ENCODE measurements around the gene TIGD2. TPM values are rescaled to one million over a fixed set of nuclear protein-coding genes. Genes with fewer than 3 reads are reported as not detected.

Gene TIGD2
- total and polyA plus RNA-seq, 2 of the 13 experiments (the other 11 are each of a cell fraction or from before 2014, with no cell fraction given) = 3.1 to 15.5 TPM

- TF ChIP-seq E2F2 (CRISPR knock-in tag; IDR thresholded peaks at IDR 0.05; ENCODE audit: borderline replicate concordance) (no peak), XBP1 (CRISPR knock-in tag; IDR thresholded peaks at IDR 0.05) (no peak), ZNF496 (CRISPR knock-in tag; IDR thresholded peaks at IDR 0.05; ENCODE audit: insufficient replicate concordance) (no peak), JUN (CRISPR knock-in tag; IDR thresholded peaks at IDR 0.05) (no peak), ZNF20 (CRISPR knock-in tag; IDR thresholded peaks at IDR 0.05) (peak; percentile 73; the same call in 1 of the 2 replicates), SNAPC5 (CRISPR knock-in tag; IDR thresholded peaks at IDR 0.05; ENCODE audit: borderline replicate concordance) (no peak), NCOA2 (CRISPR knock-in tag; IDR thresholded peaks at IDR 0.05) (peak; percentile 86), RAD21 (CRISPR knock-in tag; IDR thresholded peaks at IDR 0.05) (no peak), ZSCAN22 (CRISPR knock-in tag; IDR thresholded peaks at IDR 0.05) (peak; percentile 93), SATB2 (CRISPR knock-in tag; IDR thresholded peaks at IDR 0.05) (no peak), ZNF280D (CRISPR knock-in tag; IDR thresholded peaks at IDR 0.05) (no peak; the same call in 1 of the 2 replicates), NFYC (CRISPR knock-in tag; IDR thresholded peaks at IDR 0.05) (no peak), ZNF17 (CRISPR knock-in tag; IDR thresholded peaks at IDR 0.05) (no peak), ZNF766 (CRISPR knock-in tag; IDR thresholded peaks at IDR 0.05; ENCODE audit: borderline replicate concordance) (peak; percentile 76; the same call in 1 of the 2 replicates), TBX3 (IDR thresholded peaks at IDR 0.05; ENCODE audit: borderline replicate concordance) (peak; percentile 31; the same call in 1 of the 2 replicates), NFE2 (CRISPR knock-in tag; IDR thresholded peaks at IDR 0.05) (no peak), ZNF224 (CRISPR knock-in tag; IDR thresholded peaks at IDR 0.05) (no peak), SP5 (CRISPR knock-in tag; IDR thresholded peaks at IDR 0.05; ENCODE audit: borderline replicate concordance, low read depth) (no peak; the same call in 1 of the 2 replicates), TFDP2 (CRISPR knock-in tag; IDR thresholded peaks at IDR 0.05) (peak; percentile 50; the same call in 1 of the 2 replicates), SKI (IDR thresholded peaks at IDR 0.05; ENCODE audit: partially characterized antibody) (peak; percentile 80), IKZF1 (IDR thresholded peaks at IDR 0.05) (no peak), STAG1 (CRISPR knock-in tag; IDR thresholded peaks at IDR 0.05) (0 out of 2 replicates have a peak, but pooled peaks have one; percentile 9), STAT6 (CRISPR knock-in tag; IDR thresholded peaks at IDR 0.05; ENCODE audit: borderline replicate concordance) (peak; percentile 14; the same call in 1 of the 2 replicates)
These were observed 665 bp downstream of the TIGD2 start (continued) for GRCh38 chr4:89111833-89112563.

Measured in HepG2 (cell line).